GM19463 (cell line): ENCODE measurements around the gene TBC1D4.
A peak's percentile ranks its signal among the peaks of the same experiment; 100 is the strongest.
"Not testable (repeated sequence)": the region's sequence is repeated elsewhere in the genome, so short reads cannot be mapped to it uniquely, and the experiment has no call there.

Experiments used
- ATAC-seq: cut with Tn5 transposase; IDR thresholded peaks from one replicate; pipeline ENCODE4 v1.9.1; 2021; ENCODE audit warnings: mild to moderate bottlenecking, moderate library complexity; ENCODE audit not compliant: unreplicated experiment

TBC1D4 gene

GRCh38 chr13:75329723-75330122 is 152.2 kb downstream of the TBC1D4 start:
- ATAC-seq = no peak

- ATAC-seq = no peak
Measured at GRCh38 chr13:75329097-75329496, 152.9 kb downstream of the TBC1D4 start.

GRCh38 chr13:75327135-75327510 is 154.8 kb downstream of the TBC1D4 start:
- no peak for ATAC-seq

GRCh38 chr13:75326173-75327134 is 155.5 kb downstream of the TBC1D4 start:
- ATAC-seq = peak; percentile 90

GRCh38 chr13:75325711-75326110 is 156.3 kb downstream of the TBC1D4 start:
- ATAC-seq = no peak

- no peak for ATAC-seq
Measured at GRCh38 chr13:75324413-75324940, 157.5 kb downstream of the TBC1D4 start.

GRCh38 chr13:75321084-75321483 is 160.9 kb downstream of the TBC1D4 start:
- ATAC-seq = no peak

- no peak for ATAC-seq
Measured at GRCh38 chr13:75319254-75319653, 162.7 kb downstream of the TBC1D4 start.

- peak; percentile 55 for ATAC-seq
Measured at GRCh38 chr13:75318138-75318833, 163.7 kb downstream of the TBC1D4 start.

- no peak for ATAC-seq
Measured at GRCh38 chr13:75316427-75316826, 165.5 kb downstream of the TBC1D4 start.

- peak; percentile 34 for ATAC-seq
Measured at GRCh38 chr13:75312884-75313520, 169.0 kb downstream of the TBC1D4 start.

- ATAC-seq = peak; percentile 33
Measured at GRCh38 chr13:75309981-75310580, 171.9 kb downstream of the TBC1D4 start.

- peak; percentile 61 for ATAC-seq
Measured at GRCh38 chr13:75308222-75308621, 173.7 kb downstream of the TBC1D4 start.

GRCh38 chr13:75307370-75307949 is 174.5 kb downstream of the TBC1D4 start:
- no peak for ATAC-seq

- ATAC-seq = not testable (repeated sequence)
Measured at GRCh38 chr13:75306967-75307366, 175.0 kb downstream of the TBC1D4 start.

- no peak for ATAC-seq
Measured at GRCh38 chr13:75305059-75305458, 176.9 kb downstream of the TBC1D4 start.

GRCh38 chr13:75303263-75303662 is 178.7 kb downstream of the TBC1D4 start:
- ATAC-seq = no peak

- no peak for ATAC-seq
Measured at GRCh38 chr13:75302071-75302698, 179.8 kb downstream of the TBC1D4 start.

- ATAC-seq = peak; percentile 74
Measured at GRCh38 chr13:75299913-75300862, 181.8 kb downstream of the TBC1D4 start.
